ENCODE results near the gene KRT7.

Gene KRT7

DNA sequence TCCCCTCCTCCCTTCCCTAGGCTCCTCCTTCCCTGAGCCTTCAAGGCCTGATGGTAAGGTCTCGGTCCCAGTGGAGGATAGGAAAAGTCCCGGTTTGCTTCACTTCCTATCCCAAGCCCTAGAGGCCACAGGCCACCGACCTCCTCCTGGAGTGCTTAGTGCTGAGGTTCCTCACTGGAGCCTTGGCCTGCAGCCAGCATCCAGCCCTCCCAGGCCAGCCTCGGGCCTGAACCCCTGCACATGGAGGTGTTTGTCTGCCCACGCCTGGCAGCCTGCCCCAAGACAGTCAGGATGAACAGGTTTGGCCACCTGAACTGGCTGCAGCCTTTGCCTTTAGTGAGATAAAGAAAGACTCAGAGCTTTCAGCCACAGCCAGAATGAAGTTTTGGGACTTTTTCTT is 15.8 kb upstream of the KRT7 start:
- Histone ChIP-seq H3K27me3 (ENCODE audit: insufficient read depth, poor library complexity, severe bottlenecking) (peaks cover 5% of the 10 kb centered on the region), H3K4me3 (replicated peaks; ENCODE audit: insufficient read depth, low read length) (no peak overlapping the region), H3K27ac (replicated peaks) (no peak overlapping the region)
- no peak for TF ChIP-seq POLR2AphosphoS5 (IDR thresholded peaks at IDR 0.05; ENCODE audit: low read depth)
- TF ChIP-seq, protein P1, sequence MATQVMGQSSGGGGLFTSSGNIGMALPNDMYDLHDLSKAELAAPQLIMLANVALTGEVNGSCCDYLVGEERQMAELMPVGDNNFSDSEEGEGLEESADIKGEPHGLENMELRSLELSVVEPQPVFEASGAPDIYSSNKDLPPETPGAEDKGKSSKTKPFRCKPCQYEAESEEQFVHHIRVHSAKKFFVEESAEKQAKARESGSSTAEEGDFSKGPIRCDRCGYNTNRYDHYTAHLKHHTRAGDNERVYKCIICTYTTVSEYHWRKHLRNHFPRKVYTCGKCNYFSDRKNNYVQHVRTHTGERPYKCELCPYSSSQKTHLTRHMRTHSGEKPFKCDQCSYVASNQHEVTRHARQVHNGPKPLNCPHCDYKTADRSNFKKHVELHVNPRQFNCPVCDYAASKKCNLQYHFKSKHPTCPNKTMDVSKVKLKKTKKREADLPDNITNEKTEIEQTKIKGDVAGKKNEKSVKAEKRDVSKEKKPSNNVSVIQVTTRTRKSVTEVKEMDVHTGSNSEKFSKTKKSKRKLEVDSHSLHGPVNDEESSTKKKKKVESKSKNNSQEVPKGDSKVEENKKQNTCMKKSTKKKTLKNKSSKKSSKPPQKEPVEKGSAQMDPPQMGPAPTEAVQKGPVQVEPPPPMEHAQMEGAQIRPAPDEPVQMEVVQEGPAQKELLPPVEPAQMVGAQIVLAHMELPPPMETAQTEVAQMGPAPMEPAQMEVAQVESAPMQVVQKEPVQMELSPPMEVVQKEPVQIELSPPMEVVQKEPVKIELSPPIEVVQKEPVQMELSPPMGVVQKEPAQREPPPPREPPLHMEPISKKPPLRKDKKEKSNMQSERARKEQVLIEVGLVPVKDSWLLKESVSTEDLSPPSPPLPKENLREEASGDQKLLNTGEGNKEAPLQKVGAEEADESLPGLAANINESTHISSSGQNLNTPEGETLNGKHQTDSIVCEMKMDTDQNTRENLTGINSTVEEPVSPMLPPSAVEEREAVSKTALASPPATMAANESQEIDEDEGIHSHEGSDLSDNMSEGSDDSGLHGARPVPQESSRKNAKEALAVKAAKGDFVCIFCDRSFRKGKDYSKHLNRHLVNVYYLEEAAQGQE (IDR thresholded peaks at IDR 0.05; ENCODE audit: insufficient replicate concordance, low read depth) = no peak
- TF ChIP-seq GABPA (IDR thresholded peaks at IDR 0.05; ENCODE audit: low read depth) = no peak
- TF ChIP-seq, protein P2, sequence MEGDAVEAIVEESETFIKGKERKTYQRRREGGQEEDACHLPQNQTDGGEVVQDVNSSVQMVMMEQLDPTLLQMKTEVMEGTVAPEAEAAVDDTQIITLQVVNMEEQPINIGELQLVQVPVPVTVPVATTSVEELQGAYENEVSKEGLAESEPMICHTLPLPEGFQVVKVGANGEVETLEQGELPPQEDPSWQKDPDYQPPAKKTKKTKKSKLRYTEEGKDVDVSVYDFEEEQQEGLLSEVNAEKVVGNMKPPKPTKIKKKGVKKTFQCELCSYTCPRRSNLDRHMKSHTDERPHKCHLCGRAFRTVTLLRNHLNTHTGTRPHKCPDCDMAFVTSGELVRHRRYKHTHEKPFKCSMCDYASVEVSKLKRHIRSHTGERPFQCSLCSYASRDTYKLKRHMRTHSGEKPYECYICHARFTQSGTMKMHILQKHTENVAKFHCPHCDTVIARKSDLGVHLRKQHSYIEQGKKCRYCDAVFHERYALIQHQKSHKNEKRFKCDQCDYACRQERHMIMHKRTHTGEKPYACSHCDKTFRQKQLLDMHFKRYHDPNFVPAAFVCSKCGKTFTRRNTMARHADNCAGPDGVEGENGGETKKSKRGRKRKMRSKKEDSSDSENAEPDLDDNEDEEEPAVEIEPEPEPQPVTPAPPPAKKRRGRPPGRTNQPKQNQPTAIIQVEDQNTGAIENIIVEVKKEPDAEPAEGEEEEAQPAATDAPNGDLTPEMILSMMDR (IDR thresholded peaks at IDR 0.05; ENCODE audit: insufficient read depth, low read length) = no peak
- TF ChIP-seq SPI1 (IDR thresholded peaks at IDR 0.05; ENCODE audit: borderline replicate concordance, low read depth) = no peak
- no peak for DNase-seq (ENCODE audit: low read depth in 1 of 2, low spot score in 1 of 2)

DNA sequence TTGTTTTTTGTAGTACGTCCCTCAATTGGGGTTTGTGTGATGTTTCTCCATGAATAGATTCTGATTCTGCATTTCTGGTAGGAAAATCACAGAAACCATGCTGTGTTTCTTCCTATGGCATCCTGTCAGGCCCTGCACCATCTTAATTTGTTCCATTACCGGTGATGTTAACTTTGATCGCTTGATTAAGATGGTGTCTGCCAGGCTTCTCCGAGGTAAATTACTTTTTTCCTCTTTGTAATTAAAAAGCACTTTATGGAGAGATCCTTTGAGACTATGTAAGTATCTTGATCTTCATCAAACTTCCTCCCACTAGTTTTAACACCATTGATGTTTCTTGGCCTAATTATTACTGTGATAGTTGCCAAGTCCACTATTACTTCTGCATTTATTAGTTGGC is 15.0 kb upstream of the KRT7 start:
- no peak overlapping the region for H3K27ac ChIP-seq (replicated peaks)
- no peak for TF ChIP-seq SPI1 (IDR thresholded peaks at IDR 0.05; ENCODE audit: borderline replicate concordance, low read depth)
- TF ChIP-seq, protein P1 (IDR thresholded peaks at IDR 0.05; ENCODE audit: insufficient replicate concordance, low read depth) = no peak
- no peak for TF ChIP-seq GABPA (IDR thresholded peaks at IDR 0.05; ENCODE audit: low read depth)
- TF ChIP-seq POLR2AphosphoS5 (IDR thresholded peaks at IDR 0.05; ENCODE audit: low read depth) = no peak
- TF ChIP-seq, protein P2 (IDR thresholded peaks at IDR 0.05; ENCODE audit: insufficient read depth, low read length) = no peak

DNA sequence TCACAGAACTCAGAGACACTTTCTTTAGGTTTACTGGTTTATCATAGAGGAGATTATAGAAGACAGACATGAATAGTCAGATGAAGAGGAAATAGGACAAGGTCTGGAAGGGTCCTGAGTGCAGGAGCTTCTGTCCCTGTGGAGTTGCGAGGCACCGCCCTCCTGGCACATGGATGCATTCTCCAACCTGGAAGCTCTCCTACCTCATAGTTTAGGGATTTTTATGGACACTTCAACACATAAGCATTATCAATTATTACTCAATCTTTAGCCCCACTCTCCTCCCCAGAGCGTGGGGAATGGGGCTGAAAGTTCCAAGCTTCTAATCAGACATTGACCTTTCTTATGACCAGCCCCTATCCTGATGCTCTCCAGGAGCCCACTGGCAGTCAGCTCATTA is 12.6 kb upstream of the KRT7 start:
- DNase-seq (ENCODE audit: low read depth in 1 of 2, low spot score in 1 of 2) = no peak
- no peak overlapping the region for H3K27ac ChIP-seq (replicated peaks)
- TF ChIP-seq, protein P1 (IDR thresholded peaks at IDR 0.05; ENCODE audit: insufficient replicate concordance, low read depth) = no peak
- TF ChIP-seq SPI1 (IDR thresholded peaks at IDR 0.05; ENCODE audit: borderline replicate concordance, low read depth) (no peak), GABPA (IDR thresholded peaks at IDR 0.05; ENCODE audit: low read depth) (no peak), POLR2AphosphoS5 (IDR thresholded peaks at IDR 0.05; ENCODE audit: low read depth) (no peak)
- TF ChIP-seq, protein P2 (IDR thresholded peaks at IDR 0.05; ENCODE audit: insufficient read depth, low read length) = no peak

More for the DNA sequence above, 15.0 kb upstream of the KRT7 start:
- peaks cover 7% of the 10 kb centered on the region for H3K27me3 ChIP-seq (ENCODE audit: insufficient read depth, poor library complexity, severe bottlenecking)
- DNase-seq (ENCODE audit: low read depth in 1 of 2, low spot score in 1 of 2) = no peak
- H3K4me3 ChIP-seq (replicated peaks; ENCODE audit: insufficient read depth, low read length) = no peak overlapping the region

More for the DNA sequence above, 12.6 kb upstream of the KRT7 start:
- Histone ChIP-seq H3K4me3 (replicated peaks; ENCODE audit: insufficient read depth, low read length) (no peak overlapping the region), H3K27me3 (ENCODE audit: insufficient read depth, poor library complexity, severe bottlenecking) (peaks cover 7% of the 10 kb centered on the region)
